ENCODE data around the gene SMAGP.

- no peak for TF ChIP-seq CTCF (IDR thresholded peaks at IDR 0.05)
- TF ChIP-seq POLR2A (IDR thresholded peaks at IDR 0.05) = no peak
Measured at GRCh38 chr12:51219322-51219721, 50.9 kb downstream of the SMAGP start.
